GM12874 (cell line): ENCODE data around the gene VIPR2.

ENCODE experiments used
- TF ChIP-seq, protein P1 (sequence below): IDR thresholded peaks from 2 replicates; pipeline ENCODE4 v1.5.1; 2011; ENCODE audit warnings: low read depth, mild to moderate bottlenecking, control low read depth, low read length, moderate library complexity; ENCODE audit not compliant: insufficient read depth

Gene VIPR2

GRCh38 chr7:159094919-159095915 lies 49.5 kb downstream of the VIPR2 start:
- TF ChIP-seq, protein P1, sequence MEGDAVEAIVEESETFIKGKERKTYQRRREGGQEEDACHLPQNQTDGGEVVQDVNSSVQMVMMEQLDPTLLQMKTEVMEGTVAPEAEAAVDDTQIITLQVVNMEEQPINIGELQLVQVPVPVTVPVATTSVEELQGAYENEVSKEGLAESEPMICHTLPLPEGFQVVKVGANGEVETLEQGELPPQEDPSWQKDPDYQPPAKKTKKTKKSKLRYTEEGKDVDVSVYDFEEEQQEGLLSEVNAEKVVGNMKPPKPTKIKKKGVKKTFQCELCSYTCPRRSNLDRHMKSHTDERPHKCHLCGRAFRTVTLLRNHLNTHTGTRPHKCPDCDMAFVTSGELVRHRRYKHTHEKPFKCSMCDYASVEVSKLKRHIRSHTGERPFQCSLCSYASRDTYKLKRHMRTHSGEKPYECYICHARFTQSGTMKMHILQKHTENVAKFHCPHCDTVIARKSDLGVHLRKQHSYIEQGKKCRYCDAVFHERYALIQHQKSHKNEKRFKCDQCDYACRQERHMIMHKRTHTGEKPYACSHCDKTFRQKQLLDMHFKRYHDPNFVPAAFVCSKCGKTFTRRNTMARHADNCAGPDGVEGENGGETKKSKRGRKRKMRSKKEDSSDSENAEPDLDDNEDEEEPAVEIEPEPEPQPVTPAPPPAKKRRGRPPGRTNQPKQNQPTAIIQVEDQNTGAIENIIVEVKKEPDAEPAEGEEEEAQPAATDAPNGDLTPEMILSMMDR, result no peak

GRCh38 chr7:159094023-159094740 lies 50.5 kb downstream of the VIPR2 start:
- TF ChIP-seq, protein P1, result no peak

DNA sequence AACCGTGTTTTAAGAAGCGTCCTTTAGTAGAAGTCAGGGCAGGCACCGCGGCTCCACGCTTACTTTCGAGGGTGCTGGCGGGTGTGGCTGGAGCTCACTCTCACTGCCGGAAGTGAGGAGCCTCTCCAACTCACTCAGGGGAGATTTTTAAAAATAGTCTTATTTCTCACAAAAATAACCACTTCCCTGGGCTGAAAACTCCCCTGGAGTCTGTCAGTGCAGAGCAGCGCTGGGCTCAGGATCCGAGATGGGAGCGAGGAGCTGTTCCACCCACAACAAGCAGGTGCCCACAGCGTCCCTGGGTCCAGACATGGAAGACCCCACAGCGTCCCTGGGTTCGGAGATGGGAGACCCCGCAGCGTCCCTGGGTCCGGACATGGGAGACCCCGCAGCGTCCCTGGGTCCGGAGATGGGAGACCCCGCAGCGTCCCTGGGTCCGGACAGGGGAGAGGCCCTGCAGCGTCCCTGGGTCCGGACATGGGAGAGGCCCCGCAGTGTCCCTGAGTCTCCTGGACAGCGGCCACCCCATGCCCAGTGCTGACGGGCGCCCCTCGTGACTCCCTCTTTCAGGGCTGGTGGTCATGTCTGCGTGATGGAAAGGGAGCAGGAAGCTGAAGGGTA lies 51.2 kb downstream of the VIPR2 start:
- TF ChIP-seq, protein P1, result no peak

GRCh38 chr7:159092701-159093121 lies 52.0 kb downstream of the VIPR2 start:
- TF ChIP-seq, protein P1, result no peak

GRCh38 chr7:159091480-159092475 lies 52.9 kb downstream of the VIPR2 start:
- TF ChIP-seq, protein P1, result no peak

DNA sequence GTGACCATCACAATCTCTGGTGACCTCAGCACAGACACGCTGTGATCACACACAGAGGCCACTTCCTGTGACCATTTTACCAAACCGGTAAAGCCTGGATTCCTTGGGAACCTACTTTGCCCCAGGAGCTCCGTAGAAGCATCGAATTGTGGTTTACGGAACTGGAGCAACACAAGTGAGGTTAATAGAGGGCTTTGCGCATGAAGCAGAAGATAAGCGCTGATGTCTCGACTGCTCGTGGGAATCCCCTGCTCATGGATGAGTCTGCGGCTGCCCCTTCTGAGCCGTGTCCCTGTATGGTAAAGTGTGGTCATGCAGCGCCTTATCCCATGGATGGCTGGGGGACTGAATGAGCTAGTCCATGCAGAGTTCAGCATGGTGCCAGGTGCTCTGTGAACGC lies 53.6 kb downstream of the VIPR2 start:
- TF ChIP-seq, protein P1, result no peak
